HG03565 (cell line): ENCODE data around the gene ARMC6.
"Not testable (repeated sequence)": the region's sequence is repeated elsewhere in the genome, so short reads cannot be mapped to it uniquely, and the experiment has no call there.

Experiments
- ATAC-seq: cut with Tn5 transposase; IDR thresholded peaks from one replicate; pipeline ENCODE4 v1.9.1; 2021; ENCODE audit warnings: mild to moderate bottlenecking, moderate library complexity; ENCODE audit not compliant: unreplicated experiment

Gene ARMC6

GRCh38 chr19:19074196-19074882 is 40.9 kb downstream of the ARMC6 start:
- ATAC-seq: no peak

DNA sequence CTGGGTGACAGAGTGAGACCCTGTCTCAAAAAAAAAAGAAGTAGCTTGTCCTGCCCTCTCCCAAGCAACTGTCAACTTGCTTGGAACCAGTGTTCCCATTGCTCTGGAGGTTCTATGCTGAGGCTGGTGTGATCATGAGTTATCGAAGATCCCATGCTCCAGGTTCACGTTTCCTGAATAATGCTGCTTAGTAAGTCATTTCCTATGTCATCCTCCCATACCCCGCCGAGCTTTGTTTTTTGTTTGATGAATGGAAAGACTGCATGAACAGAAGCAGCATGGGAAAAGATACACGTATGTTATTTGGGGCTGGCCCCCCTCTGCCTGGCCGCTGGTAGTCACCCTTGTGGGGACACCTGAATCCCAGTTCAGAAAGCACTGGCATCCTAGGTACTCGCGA is 41.7 kb downstream of the ARMC6 start:
- no peak for ATAC-seq

- ATAC-seq: no peak
Observed at GRCh38 chr19:19076476-19076875, 43.1 kb downstream of the ARMC6 start.

DNA sequence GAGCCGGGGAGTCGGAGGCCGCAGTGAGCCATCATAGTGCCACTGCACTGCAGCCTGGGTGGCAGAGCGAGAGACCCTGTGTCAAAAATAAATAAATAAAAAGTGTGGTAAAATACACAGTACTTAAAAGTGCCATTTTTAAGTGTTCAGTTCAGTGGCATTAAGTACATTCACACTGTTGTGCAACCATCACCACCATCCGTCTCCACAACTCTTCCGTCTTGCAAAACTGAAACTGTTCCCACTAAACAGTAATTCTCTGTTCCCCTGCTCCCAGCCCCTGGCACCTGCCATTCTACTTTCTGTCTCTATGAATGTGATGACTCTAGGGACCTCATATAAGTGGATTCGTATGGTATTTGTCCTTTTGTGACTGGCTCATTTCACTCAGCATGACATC is 43.7 kb downstream of the ARMC6 start:
- ATAC-seq: no peak

DNA sequence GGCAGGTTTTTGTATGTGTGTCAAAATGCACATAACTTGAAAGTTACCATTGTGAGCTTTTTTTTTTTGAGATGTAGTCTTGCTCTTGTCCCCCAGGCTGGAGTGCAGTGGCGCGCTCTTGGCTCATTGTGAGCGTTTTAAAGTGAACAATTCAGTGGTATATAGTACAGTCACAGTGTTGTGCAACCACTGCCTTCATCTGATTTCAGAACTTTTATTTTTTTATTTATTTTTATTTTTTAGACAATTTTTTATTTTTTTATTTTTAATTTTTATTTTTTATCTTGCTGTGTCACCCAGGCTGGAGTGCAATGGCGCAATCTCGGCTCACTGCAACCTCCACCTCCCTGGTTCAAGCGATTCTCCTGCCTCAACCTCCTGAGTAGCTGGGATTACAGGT is 45.4 kb downstream of the ARMC6 start:
- no peak for ATAC-seq

DNA sequence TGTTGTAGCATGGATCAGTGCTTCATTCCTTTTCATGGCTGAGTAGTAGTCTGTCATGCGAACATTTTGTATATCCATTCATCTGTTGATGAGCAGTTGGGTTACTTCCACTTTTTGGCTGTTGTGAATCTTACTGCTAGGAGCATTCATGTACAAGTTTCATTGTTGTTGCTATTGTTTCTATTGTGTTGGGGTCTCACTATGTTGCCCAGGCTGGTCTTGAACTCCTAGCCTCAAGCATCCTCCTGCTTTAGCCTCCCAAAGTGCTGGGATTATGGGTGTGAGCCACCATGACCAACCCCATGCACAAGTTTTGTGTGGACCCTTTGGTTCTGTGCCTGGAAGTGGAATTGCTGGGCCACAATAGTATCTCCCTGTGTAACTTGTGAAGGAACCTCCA is 46.2 kb downstream of the ARMC6 start:
- no peak for ATAC-seq

GRCh38 chr19:19081642-19082151 is 48.3 kb downstream of the ARMC6 start:
- no peak for ATAC-seq

- no peak for ATAC-seq
Observed at GRCh38 chr19:19083413-19084178, 50.2 kb downstream of the ARMC6 start.

DNA sequence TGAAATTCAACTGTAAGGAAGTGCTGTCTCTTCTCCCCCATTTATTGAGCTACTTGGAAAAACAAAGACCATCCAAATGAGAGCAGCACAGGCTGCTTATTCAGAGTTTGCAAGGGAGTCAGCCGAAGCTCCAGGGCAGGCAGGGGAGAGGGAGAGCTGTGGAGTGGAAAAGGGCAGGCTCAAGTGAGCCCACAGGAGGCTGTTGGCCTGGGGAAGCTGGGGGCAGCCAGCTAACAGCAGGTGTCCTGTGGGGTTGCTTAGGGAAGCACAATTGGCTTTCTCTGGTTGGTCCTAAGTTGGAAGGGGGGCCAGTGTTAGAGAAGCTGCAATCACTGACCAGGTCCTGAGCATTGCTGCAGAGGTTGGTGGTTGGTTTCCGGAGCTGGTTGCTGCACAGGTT is 54.3 kb downstream of the ARMC6 start:
- no peak for ATAC-seq

DNA sequence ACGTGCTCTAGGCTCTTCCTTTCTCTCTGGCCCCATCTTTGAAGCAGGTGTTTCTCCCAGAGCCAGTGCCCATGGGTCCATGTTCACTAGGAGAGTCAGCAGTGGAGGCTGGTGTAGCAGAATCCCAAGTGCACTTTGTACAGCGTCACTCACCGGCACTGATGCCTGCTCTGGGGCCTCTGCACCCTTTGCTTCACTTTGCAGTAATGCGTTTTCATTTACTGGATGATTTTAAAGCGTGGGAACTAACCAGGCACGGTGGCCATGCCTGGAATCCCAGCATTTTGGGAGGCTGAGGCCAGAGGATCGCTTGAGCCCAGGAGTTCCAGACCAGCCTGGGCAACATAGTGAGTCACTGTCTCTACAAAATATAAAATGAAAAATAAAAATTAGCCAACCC is 61.1 kb downstream of the ARMC6 start:
- ATAC-seq: no peak

DNA sequence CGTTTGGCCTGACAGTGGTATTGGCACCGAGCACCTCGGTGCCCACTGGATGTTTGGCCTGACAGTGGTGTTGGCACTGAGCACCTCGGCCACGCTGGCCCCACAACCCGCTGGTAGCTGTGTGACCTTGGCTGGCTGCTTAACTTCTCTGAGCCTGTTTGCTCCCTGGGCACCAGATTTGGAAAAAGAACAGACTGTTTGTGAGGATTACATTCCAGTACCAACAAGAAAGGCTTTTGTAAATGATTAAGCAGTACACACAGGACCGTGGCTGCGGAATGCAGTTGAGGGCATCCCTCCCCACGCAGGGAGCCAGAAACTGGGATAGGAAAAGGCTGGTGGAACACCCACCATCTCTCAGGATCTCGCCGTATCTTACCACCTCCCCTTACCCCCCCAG is 62.3 kb downstream of the ARMC6 start:
- no peak for ATAC-seq

DNA sequence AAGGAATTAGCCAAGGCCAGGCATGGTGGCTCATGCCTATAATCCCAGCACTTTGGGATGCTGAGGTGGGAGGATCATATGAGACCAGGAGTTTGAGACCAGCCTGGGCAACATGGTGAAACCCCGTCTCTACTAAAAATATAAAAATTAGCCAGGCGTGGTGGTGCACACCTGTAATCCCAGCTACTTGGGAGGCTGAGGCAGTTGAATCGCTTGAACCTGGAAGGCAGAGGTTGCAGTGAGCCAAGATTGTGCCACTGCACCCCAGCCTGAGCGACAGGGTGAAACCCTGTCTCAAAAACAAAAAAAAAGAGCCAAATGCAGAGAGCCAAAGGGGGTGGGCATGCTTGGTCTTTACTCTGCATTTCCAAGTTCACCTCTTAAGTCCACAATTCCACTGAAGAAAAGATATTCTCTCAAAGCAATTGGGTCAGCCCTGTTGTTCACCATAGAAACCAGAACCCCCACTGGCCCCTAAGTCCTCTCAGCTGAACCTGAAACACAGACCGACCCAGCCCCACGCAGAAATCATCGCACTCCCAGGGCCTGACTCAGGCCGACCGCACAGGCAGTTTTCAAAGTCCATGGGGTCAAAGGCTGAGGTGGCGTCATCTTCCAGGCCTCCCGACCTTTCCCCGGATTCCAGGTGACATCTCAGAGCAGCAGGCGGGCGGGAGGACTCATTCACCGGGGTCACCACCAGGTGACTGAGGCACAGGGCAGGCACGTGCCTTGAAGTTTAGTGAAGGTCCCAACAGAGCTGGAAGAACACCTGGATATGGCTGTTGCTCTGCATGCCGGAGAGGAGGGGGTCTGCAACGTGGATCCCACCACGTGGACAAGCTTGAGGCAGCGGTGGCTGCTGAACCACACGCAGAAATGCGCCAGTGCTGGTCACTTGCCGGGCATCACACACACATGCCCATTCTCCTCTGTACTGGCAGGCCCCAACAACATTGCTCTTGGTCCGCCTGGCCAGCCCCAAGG is 63.5 kb downstream of the ARMC6 start:
- no peak for ATAC-seq

DNA sequence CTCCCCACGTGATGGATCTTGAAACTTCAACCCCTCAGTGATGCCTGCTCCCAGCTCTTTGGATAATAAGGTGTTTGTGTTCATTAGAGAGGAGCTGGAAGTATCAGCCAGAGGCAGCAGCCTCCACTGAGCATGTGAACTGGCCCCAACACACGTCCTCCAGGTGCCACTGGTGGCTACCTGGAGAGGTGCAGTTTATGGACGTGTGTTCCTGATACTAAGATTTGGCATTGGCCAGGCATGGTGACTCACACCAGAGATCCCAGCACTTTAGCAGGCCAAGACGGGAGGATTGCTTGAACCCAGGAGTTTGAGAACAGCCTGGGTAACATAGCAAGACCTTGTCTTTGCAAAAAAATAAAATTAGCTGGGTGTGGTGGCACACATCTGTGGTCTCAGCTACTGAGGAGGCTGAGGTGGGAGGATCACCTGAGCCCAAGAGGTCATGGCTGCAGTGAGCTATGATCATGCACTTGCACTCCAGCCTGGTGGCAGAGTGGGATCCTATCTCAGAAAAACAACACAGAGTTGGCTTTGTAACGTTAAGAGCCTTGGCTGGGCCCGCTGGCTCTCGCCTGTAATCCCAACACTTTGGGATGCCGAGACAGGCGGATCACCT is 64.8 kb downstream of the ARMC6 start:
- ATAC-seq: no peak

DNA sequence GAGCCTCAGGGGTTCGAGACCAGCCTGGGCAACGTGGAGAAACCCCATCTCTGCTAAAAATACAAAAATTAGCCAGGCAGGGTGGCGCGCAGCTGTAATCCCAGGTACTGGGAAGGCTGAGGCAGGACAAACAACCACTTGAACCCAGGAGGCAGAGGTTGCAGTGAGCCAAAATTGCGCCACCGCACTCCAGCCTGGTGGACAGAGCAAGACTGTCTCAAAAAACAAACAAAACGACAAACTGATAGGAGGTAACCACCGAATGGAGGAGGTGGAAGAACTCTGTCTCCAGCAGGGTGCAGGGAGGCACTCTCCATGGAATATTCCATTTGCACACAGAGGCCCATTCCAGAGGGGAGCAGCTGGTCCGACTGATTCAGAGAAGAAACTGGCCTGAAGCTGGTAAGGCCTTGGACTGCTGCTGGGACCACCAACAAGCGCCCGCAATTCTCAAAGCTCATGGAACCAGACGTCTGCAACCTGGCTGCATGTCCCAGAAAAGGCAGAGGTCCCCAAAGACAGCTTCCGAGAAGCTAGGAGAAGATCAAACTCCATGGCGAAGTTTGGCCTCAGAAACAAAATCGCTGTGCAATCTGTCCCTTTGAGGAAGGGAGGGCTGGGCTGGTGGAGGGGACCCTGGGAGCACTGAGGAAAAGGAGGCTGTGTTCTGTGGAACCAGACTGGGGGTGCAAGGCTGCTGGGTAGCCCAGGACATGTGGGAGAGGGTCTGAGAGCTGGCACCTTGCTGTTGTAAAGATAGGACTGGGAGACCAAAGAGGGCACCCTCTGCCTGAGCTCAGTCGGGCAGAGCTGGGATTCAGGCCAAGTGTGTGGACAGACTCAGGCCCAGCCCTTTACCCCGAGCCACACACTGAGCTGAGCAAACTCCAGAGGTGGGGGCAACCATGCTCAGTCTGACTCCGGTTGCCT is 65.6 kb downstream of the ARMC6 start:
- ATAC-seq: no peak

DNA sequence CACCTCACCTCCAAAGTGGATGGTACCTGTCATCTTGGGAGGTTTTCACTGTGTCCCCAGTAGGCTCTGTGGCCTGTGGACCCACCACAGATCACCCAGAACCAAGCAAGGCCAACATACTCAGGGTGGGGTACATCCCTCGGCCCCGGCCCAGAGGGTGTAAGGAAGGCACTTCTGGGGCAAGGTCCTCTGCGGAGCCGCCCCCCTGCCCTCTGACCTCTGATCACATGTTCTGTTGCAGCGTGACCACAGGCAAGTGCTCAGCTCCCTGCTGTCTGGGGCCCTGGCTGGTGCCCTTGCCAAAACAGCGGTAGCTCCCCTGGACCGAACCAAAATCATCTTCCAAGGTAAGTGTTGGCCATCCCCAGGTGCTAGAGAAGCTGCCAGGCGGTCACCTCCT is 68.1 kb downstream of the ARMC6 start:
- ATAC-seq: no peak

DNA sequence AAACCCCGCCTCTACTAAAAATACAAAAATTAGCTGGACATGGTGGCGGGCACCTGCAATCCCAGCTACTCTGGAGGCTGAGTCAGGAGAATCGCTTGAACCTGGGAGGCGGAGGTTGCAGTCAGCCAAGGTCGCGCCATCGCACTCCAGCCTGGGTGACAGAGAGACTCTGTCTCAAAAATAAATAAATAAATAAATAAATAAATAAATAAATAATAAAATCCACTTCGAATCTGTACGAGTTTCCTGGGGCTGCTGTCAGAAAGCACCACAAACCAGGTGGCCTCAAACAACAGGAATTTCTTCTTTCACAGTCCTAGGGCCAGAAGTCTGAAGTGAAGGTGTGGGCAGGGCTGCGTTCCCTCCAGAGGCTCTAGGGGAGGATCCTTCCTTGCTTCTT is 69.2 kb downstream of the ARMC6 start:
- not testable (repeated sequence) for ATAC-seq

GRCh38 chr19:19103167-19103566 is 69.8 kb downstream of the ARMC6 start:
- no peak for ATAC-seq

- ATAC-seq: no peak
Observed at GRCh38 chr19:19105365-19106055, 72.1 kb downstream of the ARMC6 start.

GRCh38 chr19:19106056-19106551 is 72.7 kb downstream of the ARMC6 start:
- ATAC-seq: no peak
